OCI-LY3 (cell line): Measurements from ENCODE around the gene TMA7.
"Not testable (repeated sequence)": the region's sequence is repeated elsewhere in the genome, so short reads cannot be mapped to it uniquely, and the experiment has no call there.

Experiments used
- EZH2phosphoT487 ChIP-seq: fragments of 200-600 bp; shearing (Covaris generic); IDR thresholded peaks from 2 replicates; pipeline ENCODE4 v1.6.1; 2018; ENCODE audit warnings: antibody characterized with exemption, mixed run types, low read depth
- TF ChIP-seq, protein P1 (sequence below): fragments of 200-600, 300-600 bp; sonication (generic); IDR thresholded peaks from 2 replicates; pipeline ENCODE4 v1.5.1; 2014; ENCODE audit warnings: antibody characterized with exemption, low read length, low read depth

DNA sequence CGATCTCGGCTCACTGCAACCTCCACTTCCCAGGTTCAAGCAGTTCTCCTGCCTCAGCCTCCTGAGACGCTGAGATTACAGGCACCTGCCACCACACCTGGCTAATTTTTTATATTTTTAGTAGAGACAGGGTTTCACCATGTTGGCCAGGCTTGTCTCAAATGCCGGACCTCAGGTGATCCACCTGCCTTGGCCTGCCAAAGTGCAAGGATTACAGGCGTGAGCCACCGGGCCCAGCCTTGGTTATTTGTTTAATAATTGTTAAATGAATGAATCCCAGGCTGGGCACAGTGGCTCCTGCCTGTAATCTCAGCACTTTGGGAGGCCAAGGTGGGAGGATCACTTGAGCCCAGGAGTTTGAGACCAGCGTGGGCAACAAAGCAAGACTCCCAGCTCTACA, 21.7 kb downstream of the TMA7 start:
- TF ChIP-seq, protein P1, sequence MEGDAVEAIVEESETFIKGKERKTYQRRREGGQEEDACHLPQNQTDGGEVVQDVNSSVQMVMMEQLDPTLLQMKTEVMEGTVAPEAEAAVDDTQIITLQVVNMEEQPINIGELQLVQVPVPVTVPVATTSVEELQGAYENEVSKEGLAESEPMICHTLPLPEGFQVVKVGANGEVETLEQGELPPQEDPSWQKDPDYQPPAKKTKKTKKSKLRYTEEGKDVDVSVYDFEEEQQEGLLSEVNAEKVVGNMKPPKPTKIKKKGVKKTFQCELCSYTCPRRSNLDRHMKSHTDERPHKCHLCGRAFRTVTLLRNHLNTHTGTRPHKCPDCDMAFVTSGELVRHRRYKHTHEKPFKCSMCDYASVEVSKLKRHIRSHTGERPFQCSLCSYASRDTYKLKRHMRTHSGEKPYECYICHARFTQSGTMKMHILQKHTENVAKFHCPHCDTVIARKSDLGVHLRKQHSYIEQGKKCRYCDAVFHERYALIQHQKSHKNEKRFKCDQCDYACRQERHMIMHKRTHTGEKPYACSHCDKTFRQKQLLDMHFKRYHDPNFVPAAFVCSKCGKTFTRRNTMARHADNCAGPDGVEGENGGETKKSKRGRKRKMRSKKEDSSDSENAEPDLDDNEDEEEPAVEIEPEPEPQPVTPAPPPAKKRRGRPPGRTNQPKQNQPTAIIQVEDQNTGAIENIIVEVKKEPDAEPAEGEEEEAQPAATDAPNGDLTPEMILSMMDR: not testable (repeated sequence)
- not testable (repeated sequence) for TF ChIP-seq EZH2phosphoT487
